SKM-1 treated with dmso at 0.1 percent for 144 hours (cell line): ENCODE measurements around the gene CDH4.

Experiments
- DNase-seq: peaks from one replicate; lab custom pipeline; 2025; ENCODE audit not compliant: unreplicated experiment; lab: John Stamatoyannopoulos, UW

Gene CDH4

GRCh38 chr20:61354901-61355495, 102.9 kb downstream of the CDH4 start:
- DNase-seq, result no peak

GRCh38 chr20:61355585-61355984, 103.5 kb downstream of the CDH4 start:
- no peak for DNase-seq

- no peak for DNase-seq
Measured at GRCh38 chr20:61356196-61356595, 104.1 kb downstream of the CDH4 start.

- no peak for DNase-seq
Measured at GRCh38 chr20:61357119-61357518, 105.1 kb downstream of the CDH4 start.

- no peak for DNase-seq
Measured at GRCh38 chr20:61359254-61359653, 107.2 kb downstream of the CDH4 start.

- no peak for DNase-seq
Measured at GRCh38 chr20:61360296-61360695, 108.2 kb downstream of the CDH4 start.

- DNase-seq, result no peak
Measured at GRCh38 chr20:61360940-61361339, 108.9 kb downstream of the CDH4 start.

- DNase-seq, result no peak
Measured at GRCh38 chr20:61361501-61361900, 109.4 kb downstream of the CDH4 start.

GRCh38 chr20:61364147-61364546, 112.1 kb downstream of the CDH4 start:
- DNase-seq, result no peak

GRCh38 chr20:61366914-61367313, 114.9 kb downstream of the CDH4 start:
- no peak for DNase-seq

GRCh38 chr20:61369731-61370520, 117.9 kb downstream of the CDH4 start:
- DNase-seq, result no peak

GRCh38 chr20:61370841-61371303, 118.8 kb downstream of the CDH4 start:
- no peak for DNase-seq

GRCh38 chr20:61371501-61372136, 119.6 kb downstream of the CDH4 start:
- no peak for DNase-seq

GRCh38 chr20:61372137-61373054, 120.3 kb downstream of the CDH4 start:
- DNase-seq, result no peak

GRCh38 chr20:61373055-61373399, 121.0 kb downstream of the CDH4 start:
- DNase-seq, result no peak

- no peak for DNase-seq
Measured at GRCh38 chr20:61373956-61374545, 122.0 kb downstream of the CDH4 start.

- no peak for DNase-seq
Measured at GRCh38 chr20:61376541-61377240, 124.6 kb downstream of the CDH4 start.

GRCh38 chr20:61378694-61379355, 126.8 kb downstream of the CDH4 start:
- no peak for DNase-seq

- no peak for DNase-seq
Measured at GRCh38 chr20:61379898-61380544, 128.0 kb downstream of the CDH4 start.
